Activated naive CD4-positive, alpha-beta T cell treated with anti-CD3 and anti-CD28 coated beads, Interleukin-2, amount 50 U/mL, for 72 hours (primary cell): ENCODE data around the gene NRCAM. TPM values are rescaled to one million over a fixed set of nuclear protein-coding genes. Genes with fewer than 3 reads are reported as not detected.
"Not testable (repeated sequence)": the region's sequence is repeated elsewhere in the genome, so short reads cannot be mapped to it uniquely, and the experiment has no call there.

Experiments used
- ATAC-seq, 2 donors: fragments of 150-1000 bp; cut with Tn5 transposase; 2 replicates each; pipeline ENCODE4 v1.10.0; 2021; ENCODE audit warnings: mild to moderate bottlenecking in 2 of 2, moderate library complexity in 2 of 2
- DNase-seq, 2 donors: peaks; one replicate each; pipeline ENCODE4 v3.0.0; 2021 to 2022; ENCODE audit warnings: low spot score in 2 of 2
- H3K27ac Mint-ChIP-seq, 2 donors: one replicate each; pipeline ENCODE4 v1.8.0; 2022; ENCODE audit warnings: mild to moderate bottlenecking in 2 of 2, mixed read lengths in 2 of 2
- H3K36me3 Mint-ChIP-seq, 2 donors: one replicate each; pipeline ENCODE4 v1.8.0; 2022; ENCODE audit warnings: mixed read lengths in 2 of 2
- H3K9me3 Mint-ChIP-seq, 2 donors: one replicate each; pipeline ENCODE4 v1.8.0; 2022; ENCODE audit warnings: mixed read lengths in 2 of 2
- total RNA-seq, 2 donors: library from RNA; stranded (reverse); gene quantifications; one replicate each; pipeline ENCODE4 v1.2.3, GENCODE V29; 2022

The NRCAM gene
- total RNA-seq, 2 donors from 2014 or later: 0.09 to 0.80 TPM

DNA sequence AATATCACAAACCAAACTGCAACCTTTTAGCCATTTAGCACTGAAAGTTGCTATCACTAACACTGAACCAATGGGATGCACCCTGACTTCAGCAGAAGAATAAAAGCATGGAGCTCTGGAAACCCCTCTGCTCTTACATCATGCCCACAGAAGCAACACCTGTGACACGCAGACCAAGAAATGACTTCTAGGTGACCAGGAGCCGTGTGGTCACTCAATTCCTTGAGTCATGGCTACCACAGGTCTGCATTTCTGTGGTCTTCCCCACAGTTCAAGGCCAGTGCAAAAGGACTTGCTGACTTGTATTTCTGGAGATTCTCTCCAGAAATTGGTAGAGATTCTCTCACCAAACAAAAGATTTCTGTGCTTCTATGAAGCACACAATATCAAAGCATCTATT is 38.3 kb downstream of the NRCAM start:
- Mint-ChIP-seq H3K9me3 (peaks cover 0 to 5% of the 10 kb centered on the region in 2 donors), H3K27ac (no peak overlapping the region), H3K36me3 (peaks cover 0 to 6% of the 10 kb centered on the region in 2 donors)
- DNase-seq: no peak
- ATAC-seq: no peak

DNA sequence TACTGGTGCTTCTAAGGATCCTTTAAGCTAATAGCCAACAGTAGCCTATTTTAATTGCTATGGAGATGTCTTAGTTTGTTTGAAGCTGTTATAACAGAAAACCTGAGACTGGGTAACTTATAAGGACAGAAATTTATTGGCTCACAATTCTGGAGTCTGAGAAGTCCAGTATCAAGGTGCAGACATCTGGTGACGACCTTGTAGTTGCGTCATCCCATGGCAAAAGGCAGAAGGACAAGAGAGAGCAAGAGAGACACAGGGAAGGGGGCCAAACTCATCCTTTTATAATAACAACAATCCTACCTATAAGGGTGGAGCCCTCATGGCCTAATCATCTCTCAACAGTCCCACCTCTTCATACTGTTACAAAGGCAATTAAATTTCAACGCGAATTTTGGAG is 39.1 kb downstream of the NRCAM start:
- peaks cover 0 to 5% of the 10 kb centered on the region in 2 donors for H3K9me3 Mint-ChIP-seq
- no peak for ATAC-seq
- DNase-seq: no peak

DNA sequence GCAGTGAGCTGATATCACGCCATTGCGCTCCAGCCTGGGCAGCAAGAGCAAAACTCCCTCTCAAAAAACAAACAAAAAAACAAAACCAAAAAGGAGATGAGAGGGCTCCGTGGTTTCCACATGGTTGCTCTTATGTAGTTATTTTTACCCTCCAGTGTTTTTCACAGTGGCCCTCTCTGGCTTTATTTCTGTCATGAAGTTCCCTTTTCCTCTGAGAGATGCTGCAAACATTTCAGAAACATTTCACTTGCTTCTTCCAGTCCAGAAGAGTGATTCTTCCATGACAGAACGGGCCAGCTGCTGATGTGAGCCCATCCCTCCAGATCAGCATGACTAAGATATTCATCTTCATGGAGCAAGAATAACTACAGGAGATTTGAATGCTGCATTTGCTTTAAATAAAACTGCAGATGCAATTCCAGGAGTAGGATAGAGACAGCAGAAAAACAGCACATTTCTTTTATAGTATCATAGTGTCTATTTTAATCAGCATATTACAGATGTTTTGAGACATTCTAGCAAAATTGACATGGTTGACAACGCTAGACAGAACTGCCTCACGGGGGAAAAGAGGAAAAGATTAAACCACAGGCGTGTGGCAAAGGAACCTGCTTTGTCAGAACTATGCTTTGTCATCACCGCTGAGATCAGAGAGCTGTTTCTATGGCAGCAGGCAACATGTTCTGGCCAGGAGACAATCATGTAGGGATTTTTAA is 40.3 kb downstream of the NRCAM start:
- H3K9me3 Mint-ChIP-seq: peaks cover 0 to 5% of the 10 kb centered on the region in 2 donors
- ATAC-seq (peak; percentile 78 to 94), DNase-seq (peak in 1 of 2 donors; percentile 25)
- H3K36me3 Mint-ChIP-seq: peaks cover 0 to 6% of the 10 kb centered on the region in 2 donors
- no peak overlapping the region for H3K27ac Mint-ChIP-seq

More for the DNA sequence above, 39.1 kb downstream of the NRCAM start:
- no peak overlapping the region for H3K27ac Mint-ChIP-seq
- peaks cover 0 to 6% of the 10 kb centered on the region in 2 donors for H3K36me3 Mint-ChIP-seq

DNA sequence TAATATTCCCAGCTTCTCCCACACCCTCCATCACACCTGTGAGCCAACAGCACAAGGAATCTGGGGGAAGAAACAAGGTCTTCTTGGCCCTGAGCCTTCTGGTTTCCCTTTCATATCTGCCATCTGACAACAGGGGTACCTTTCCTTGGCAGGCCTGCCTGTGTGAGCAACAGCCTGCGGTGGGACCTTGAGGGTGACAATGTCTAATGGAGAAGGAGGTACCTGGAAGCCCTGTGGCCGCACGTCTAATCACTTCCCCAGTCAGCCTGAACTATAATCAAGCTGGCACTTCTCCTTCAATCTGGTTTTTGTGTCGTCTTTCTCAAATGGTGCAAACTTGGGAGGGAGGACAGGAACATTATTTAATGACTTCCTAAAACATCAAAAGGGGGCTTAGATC is 41.2 kb downstream of the NRCAM start:
- ATAC-seq (no peak), DNase-seq (no peak)
- Mint-ChIP-seq H3K36me3 (peaks cover 0 to 6% of the 10 kb centered on the region in 2 donors), H3K9me3 (peaks cover 0 to 5% of the 10 kb centered on the region in 2 donors), H3K27ac (no peak overlapping the region)

DNA sequence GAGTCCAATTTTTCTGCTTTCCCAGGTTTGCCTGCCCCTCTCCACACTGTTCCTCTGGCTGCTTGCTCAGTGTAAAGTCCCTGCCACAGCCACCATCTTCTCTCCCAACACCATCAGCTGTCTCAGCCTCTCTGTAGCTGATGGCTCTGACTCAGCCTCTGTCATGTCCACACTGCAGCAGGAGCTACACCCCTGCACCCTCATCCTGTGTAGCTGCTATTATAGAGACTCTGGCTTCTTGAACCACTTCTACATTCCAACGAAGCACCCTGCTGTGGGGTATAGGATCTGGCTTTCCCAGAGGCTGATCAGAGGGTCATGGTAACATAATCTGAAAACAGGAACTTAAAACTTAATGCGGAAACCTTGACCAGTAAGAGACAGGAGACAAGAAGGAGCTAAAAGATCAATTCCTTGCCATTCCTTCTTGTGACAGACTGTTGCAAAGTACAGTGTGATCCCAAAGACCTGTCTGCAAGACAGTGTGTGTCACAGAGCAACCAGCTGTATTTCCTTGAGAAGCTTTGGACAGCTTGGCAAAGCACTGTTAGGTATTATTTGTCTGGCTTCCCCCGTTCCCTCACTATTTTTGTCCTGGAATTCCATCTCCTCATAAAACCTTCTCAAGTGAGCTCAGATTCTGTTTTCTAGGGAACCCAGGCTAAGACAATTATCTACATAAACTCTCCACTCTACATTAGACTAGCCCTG is 42.3 kb downstream of the NRCAM start:
- H3K9me3 Mint-ChIP-seq: peaks cover 0 to 5% of the 10 kb centered on the region in 2 donors
- no peak for DNase-seq

DNA sequence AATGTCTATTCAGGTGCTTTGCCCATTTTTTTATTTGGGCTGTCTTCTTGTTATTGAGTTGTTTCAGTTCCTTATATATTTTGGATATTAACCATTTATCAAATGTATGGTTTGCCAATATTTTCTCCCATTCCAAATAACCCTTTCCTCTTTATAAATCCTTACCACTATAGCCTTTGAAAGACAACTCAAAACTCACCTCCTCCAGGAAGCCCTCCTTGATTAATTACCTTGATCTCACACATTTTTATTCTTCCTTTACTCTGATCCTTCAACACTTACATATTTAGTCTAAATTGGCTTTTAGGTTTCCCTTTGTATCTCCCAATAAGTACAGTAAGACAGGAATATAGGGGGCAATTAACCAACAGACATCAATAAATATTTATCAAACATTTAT is 42.9 kb downstream of the NRCAM start:
- peaks cover 0 to 5% of the 10 kb centered on the region in 2 donors for H3K9me3 Mint-ChIP-seq
- no peak overlapping the region for H3K27ac Mint-ChIP-seq
- peaks cover 0 to 6% of the 10 kb centered on the region in 2 donors for H3K36me3 Mint-ChIP-seq
- DNase-seq (no peak), ATAC-seq (no peak)

More for the DNA sequence above, 42.3 kb downstream of the NRCAM start:
- Mint-ChIP-seq H3K36me3 (peaks cover 0 to 6% of the 10 kb centered on the region in 2 donors), H3K27ac (no peak overlapping the region)
- ATAC-seq: peak; percentile 33 to 38

DNA sequence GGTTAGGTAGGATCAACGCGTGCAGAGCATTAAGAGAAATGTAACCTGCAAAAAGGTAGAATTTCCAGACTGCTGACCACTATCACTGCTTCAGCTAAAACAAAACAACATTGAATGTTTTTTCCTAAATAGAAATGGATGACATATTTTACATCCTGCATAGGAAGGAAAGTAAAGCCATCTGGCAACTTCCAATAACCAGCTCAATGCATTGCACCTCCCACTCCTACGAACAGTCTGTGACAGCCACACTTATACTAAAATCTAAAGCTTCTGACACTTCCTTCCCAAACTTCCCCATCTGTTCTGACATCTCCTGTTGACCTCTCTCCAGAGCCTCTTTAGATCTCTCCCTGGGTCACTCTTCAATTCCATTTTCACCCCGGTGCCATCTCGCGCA is 47.1 kb downstream of the NRCAM start:
- Mint-ChIP-seq H3K9me3 (peaks cover 0 to 5% of the 10 kb centered on the region in 2 donors), H3K27ac (no peak overlapping the region), H3K36me3 (no peaks in the 10 kb centered on the region)
- no peak for ATAC-seq
- DNase-seq: no peak

DNA sequence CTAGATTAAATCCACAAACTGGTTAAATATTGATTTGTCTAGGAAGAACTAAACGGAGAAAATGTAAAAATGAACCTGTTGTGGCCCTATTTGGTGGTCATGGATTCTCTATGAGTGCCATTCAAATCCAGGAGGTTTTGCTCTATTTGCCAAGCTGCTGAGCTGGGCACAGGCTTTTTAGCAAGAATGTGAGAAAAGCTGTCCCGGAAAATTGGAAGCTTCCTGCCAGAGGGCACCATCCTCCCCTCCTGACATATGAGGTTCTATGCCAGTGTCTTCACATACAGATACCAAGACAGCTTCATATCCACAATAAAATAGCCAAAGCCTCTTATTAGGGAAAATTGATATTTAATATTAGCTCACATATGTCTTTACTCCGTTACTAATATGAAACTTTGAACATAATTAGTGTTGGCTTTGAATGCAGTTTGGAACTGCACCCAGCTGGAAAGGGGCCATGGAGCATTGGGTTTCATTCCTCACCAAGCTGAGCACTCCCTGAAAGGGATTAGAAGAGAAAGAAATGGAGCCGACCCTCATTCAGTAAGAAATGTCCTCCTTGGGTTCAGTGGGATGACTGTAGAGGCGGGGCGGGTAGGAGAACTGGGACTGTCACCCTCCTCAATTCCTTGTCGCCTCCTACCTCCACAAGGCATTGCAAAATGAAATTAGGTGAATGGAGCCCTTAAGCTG is 47.8 kb downstream of the NRCAM start:
- DNase-seq: no peak
- H3K27ac Mint-ChIP-seq: no peak overlapping the region
- ATAC-seq: no peak
- H3K9me3 Mint-ChIP-seq: peaks cover 0 to 3% of the 10 kb centered on the region in 2 donors
- no peaks in the 10 kb centered on the region for H3K36me3 Mint-ChIP-seq

DNA sequence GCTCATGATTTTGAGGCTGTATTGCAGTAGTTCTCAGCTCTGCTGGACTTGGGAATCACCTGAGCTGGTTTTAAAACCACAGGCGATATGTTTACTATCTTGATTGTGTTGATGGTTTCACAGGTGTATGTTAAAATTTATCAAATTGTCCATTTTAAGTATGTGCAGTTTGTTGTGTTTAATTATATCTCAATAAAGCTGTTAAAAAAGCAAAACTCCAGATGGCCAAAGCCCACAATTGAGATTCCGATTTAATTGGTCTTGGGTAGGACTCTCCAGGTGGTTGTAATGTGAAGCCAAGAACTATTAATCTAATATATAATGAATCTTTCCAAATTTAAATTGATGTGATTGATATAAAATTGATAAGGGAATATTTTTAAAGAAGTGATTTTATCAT is 48.6 kb downstream of the NRCAM start:
- no peak overlapping the region for H3K27ac Mint-ChIP-seq
- H3K36me3 Mint-ChIP-seq: no peaks in the 10 kb centered on the region
- ATAC-seq: no peak
- no peaks in the 10 kb centered on the region for H3K9me3 Mint-ChIP-seq
- no peak for DNase-seq

DNA sequence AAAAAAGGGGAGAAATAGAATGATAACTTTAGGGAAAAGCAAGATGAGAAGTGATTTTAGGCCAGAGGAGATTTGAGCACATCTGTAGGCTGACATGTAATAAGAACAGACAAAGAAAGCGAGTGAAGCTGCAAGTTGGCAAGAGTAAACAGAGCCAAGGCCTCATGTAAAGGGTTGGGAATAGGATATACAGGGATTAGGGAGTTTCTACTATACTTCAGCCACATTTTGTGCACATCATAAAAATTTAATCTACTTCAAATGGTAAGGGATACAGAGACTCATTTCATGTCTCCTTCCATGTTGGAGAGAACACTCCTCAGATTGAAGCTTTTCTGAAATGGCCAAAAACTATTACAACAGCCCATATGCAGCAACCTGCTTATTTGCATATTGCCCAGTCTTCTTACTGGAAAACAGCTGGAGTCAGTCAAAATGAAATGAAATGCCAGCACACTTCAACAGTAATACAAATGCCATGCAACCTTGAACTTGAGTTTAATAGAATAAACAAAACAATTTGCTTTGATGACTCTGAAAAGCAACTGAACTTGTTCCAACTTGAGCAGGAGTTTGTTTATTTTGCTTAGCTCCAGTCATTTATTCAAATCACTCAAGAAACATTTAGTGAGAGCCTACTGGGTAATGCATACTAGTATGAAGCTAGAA is 49.9 kb downstream of the NRCAM start:
- no peaks in the 10 kb centered on the region for H3K9me3 Mint-ChIP-seq
- no peaks in the 10 kb centered on the region for H3K36me3 Mint-ChIP-seq
- H3K27ac Mint-ChIP-seq: no peak overlapping the region
- no peak for DNase-seq
- ATAC-seq: no peak

DNA sequence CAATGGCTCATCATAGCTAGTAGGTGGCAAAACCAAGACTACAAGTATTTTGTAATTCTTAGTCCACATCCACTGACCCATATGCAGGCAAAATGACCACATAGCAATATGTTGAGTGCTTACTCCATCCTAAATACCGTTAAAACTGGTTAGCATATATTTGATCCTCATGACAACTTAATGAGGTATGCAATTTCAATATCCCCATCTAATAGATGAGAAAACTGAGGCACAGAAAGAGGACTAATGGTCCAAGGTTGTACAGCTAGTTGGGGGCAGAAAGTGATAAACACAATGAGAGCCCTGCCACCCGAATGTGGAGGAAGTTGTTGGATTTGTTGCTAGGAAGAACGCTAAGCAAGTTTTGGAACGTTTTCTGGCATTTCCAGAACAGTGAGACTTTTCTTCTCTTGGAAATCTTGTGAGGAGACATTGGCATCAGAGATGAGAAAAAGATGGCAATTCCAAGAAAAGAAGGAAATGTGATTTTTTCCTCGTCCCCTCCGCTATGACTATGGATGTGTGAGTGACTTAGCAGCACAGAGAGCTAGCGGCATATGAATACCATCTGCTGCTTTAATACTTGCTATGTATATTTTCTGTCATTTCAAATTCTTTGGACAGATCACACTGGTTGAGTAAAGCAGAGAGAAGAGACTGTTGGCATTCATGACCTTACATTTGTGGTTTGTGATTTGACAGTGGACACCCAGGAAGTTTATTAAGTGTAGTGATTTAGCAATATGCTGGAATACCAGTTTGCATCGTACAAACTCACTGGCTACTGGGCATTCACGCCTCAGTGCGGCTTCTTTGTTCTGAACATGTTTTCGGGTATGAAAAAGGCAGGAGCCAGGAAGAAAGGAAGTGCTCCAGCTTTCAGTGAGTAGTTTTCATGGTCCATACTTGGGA is 51.5 kb downstream of the NRCAM start:
- Mint-ChIP-seq H3K36me3 (no peaks in the 10 kb centered on the region), H3K27ac (no peak overlapping the region), H3K9me3 (no peaks in the 10 kb centered on the region)
- ATAC-seq (no peak), DNase-seq (no peak)

DNA sequence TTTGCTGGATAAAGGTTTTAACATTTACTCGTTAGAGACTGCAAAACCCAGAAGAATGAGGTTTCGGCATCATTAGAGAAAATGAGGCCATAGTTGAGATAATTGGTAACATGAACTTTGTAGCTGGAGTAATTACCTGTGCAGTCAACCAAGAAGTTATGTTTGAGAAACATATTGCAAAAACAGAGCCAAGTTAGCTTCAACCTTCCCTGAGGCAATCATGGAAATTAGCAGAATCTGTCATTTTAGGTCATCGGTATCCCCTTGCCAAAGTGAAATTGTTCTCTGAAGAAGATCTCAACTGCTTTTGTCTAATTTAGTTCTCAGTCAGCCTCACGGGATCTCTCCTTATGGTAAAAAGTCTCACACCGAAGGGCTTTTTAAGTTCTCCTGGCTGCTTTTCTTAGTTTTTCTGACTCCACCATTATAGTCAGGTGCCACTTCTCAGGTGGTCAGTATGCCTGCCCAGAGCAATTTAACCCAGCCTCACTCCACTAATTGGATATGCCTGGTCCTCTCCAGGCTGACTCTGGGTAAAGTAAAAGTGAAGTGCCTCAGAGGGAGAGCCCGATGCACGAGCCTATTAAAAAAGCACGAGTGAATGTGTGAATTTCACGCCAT is 52.5 kb downstream of the NRCAM start:
- Mint-ChIP-seq H3K36me3 (no peaks in the 10 kb centered on the region), H3K27ac (no peak overlapping the region), H3K9me3 (no peaks in the 10 kb centered on the region)
- no peak for DNase-seq
- no peak for ATAC-seq

DNA sequence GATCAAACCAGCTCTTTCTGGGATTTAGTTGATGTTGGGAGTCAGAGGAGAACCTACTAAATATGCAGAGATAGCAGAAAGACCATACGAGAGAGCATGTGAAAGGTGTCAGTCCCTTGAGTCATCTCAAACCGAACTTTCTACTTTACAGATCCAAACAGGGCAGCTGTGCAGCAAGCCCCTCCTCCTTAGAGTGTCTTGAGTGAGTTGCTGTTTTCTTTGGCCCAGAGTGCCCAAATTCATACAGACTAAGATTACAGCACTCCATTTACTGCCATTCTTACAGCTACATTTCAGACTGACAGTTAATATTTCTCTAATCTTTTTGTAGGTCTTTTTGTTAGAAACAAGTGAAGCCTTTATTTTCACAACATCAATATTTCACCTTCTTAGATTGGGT is 53.4 kb downstream of the NRCAM start:
- Mint-ChIP-seq H3K27ac (no peak overlapping the region), H3K9me3 (no peaks in the 10 kb centered on the region), H3K36me3 (no peaks in the 10 kb centered on the region)
- DNase-seq (no peak), ATAC-seq (peak in 1 of 2 donors; percentile 64)

DNA sequence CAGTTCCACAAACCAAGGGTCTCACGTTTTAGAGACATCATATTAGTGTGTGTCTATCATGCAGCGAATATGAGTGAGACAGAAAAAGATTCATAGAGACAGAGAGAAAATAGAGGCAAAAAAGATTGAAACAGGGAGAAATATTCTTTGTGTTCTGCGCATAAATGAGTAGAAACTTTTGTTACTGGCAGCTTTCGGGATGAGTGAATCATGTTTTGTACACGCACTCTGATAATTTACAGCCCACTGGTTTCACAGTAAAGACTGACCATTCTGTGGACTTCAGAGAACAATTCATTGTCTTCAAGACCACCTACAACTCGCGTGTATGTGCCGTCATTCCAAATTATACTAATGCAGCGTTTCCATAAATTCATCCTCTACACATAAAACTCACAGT is 60.2 kb downstream of the NRCAM start:
- Mint-ChIP-seq H3K36me3 (no peaks in the 10 kb centered on the region), H3K9me3 (no peaks in the 10 kb centered on the region), H3K27ac (no peak overlapping the region)
- ATAC-seq: no peak
- no peak for DNase-seq

DNA sequence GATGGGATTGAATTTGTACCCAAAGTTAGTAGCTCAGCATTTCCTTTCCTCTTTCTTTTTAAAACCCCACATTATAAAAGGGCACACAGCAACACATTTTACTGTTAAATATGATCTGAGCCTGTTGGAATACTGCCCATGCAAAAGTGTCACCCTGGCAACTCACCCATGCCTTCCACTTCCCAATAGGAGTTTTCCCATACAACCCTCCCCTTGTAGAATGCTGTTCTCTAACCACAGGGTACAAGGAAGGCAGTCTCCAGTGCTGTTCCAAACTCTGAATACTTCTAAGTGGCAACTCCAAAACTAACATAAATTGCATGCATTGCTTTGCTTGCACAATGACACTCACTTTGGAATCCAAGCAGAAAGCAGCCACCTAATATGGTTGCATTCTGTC is 60.8 kb downstream of the NRCAM start:
- no peak overlapping the region for H3K27ac Mint-ChIP-seq
- peaks cover 2% of the 10 kb centered on the region in 2 donors for H3K9me3 Mint-ChIP-seq
- no peaks in the 10 kb centered on the region for H3K36me3 Mint-ChIP-seq
- ATAC-seq (no peak), DNase-seq (no peak)

DNA sequence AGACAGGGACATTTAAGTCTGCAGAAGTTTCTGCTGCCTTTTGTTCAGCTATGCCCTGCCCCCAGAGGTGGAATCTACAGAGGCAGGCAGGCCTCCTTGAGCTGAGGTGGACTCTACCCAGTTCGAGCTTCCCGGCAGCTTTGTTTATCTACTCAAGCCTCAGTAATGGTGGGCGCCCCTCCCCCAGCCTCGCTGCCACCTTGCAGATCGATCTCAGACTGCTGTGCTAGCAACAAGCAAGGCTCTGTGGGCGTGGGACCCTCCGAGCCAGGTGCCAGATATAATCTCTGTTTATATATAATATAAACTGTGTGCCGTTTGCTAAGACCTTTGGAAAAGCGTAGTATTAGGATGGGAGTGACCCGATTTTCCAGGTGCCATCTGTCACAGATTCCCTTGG is 63.1 kb downstream of the NRCAM start:
- H3K36me3 Mint-ChIP-seq, DNase-seq, ATAC-seq, H3K27ac Mint-ChIP-seq, H3K9me3 Mint-ChIP-seq: not testable (repeated sequence)
